ENCODE data around the gene CDK12. TPM values are rescaled to one million over a fixed set of nuclear protein-coding genes. Genes with fewer than 3 reads are reported as not detected.
"Not testable (repeated sequence)": the region's sequence is repeated elsewhere in the genome, so short reads cannot be mapped to it uniquely, and the experiment has no call there.

Gene CDK12
- total and polyA plus RNA-seq, 4 donors: 7.5 to 30.3 (median 15.0) TPM

DNA sequence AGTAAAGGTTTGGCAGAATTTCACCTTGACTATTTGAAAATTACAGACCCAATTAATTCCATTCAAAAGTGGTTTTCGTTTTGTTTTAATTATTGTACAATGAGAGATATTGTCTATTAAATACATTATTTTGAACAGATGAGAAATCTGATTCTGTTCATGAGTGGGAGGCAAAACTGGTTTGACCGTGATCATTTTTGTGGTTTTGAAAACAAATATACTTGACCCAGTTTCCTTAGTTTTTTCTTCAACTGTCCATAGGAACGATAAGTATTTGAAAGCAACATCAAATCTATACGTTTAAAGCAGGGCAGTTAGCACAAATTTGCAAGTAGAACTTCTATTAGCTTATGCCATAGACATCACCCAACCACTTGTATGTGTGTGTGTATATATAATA is 72.6 kb downstream of the CDK12 start:
- DNase-seq (ENCODE audit: low spot score): no peak
- TF ChIP-seq TAF1 (conservative IDR thresholded peaks at IDR 0.05): no peak
- no peak for TF ChIP-seq YY1 (IDR thresholded peaks at IDR 0.05)
- H3K9me3 ChIP-seq (ENCODE audit: control insufficient read depth in 4 of 4, low read length in 3 of 4): no peaks in the 10 kb centered on the region

DNA sequence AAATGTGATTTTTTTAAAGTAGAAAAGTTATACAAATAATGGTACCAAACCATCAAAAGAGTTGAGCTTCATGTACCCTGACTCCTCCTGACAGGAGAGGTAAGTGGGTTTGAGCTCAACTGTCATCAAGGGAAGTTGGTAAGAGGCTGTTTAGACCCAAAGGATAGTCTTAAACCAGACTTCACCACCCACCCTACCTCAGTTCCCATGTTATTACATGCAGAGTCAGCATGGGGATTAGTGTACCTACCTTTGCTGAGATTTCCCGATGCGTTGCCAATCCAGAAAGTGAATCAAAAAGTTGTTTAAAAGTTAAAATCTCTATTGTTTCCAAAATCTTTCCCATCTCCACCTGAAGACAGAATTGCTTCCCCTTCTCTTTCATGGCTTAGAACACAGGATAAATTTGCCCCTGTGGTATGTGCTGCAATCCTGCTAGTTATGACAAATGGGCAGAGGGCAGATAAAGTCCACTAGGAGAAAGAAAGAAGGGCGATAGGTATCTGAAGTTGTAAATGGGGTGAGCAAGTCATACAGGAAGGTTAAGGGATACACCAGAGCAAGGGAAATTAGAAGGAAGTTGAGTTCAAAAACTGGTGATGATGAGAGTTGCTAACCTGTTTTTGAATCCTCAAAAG is 73.6 kb downstream of the CDK12 start:
- H3K9ac ChIP-seq (ENCODE audit: low read depth in 1 of 2, low read length in 2 of 2): no peak overlapping the region
- H3K4me1 ChIP-seq (ENCODE audit: control insufficient read depth in 4 of 4, insufficient read depth in 4 of 4, low read length in 3 of 4): no peaks in the 10 kb centered on the region
- H3K4me3 ChIP-seq (ENCODE audit: low read depth in 1 of 3, low read length in 3 of 3): no peak overlapping the region
- 91% methylated on average over 3 of the region's 3 CpGs for WGBS
- no peak for TF ChIP-seq RAD21 (IDR thresholded peaks at IDR 0.05)
- TF ChIP-seq CTCF (IDR thresholded peaks at IDR 0.05; ENCODE audit: low read depth, low read length, missing input control): no peak
- TF ChIP-seq, protein P1, sequence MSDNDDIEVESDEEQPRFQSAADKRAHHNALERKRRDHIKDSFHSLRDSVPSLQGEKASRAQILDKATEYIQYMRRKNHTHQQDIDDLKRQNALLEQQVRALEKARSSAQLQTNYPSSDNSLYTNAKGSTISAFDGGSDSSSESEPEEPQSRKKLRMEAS (IDR thresholded peaks at IDR 0.05): no peak
- TF ChIP-seq HNF4A (conservative IDR thresholded peaks at IDR 0.05): no peak
- no peak for DNase-seq (ENCODE audit: low spot score)
- H3K27me3 ChIP-seq (ENCODE audit: control insufficient read depth in 4 of 4, insufficient read depth in 4 of 4, low read length in 3 of 4): no peaks in the 10 kb centered on the region
- H3K36me3 ChIP-seq (ENCODE audit: control insufficient read depth in 4 of 4, insufficient read depth in 3 of 4, low read depth in 1 of 4, low read length in 3 of 4): peaks cover 4 to 18% (median 9%) of the 10 kb centered on the region in 4 donors
- no peaks in the 10 kb centered on the region for H3K9me3 ChIP-seq (ENCODE audit: control insufficient read depth in 4 of 4, low read length in 3 of 4)
- H3K27ac ChIP-seq (ENCODE audit: low read depth in 1 of 2, low read length in 2 of 2): no peak overlapping the region

More for the DNA sequence above, 72.6 kb downstream of the CDK12 start:
- H3K27ac ChIP-seq (ENCODE audit: low read depth in 1 of 2, low read length in 2 of 2): no peak overlapping the region
- H3K9ac ChIP-seq (ENCODE audit: low read depth in 1 of 2, low read length in 2 of 2): no peak overlapping the region
- H3K4me3 ChIP-seq (ENCODE audit: low read depth in 1 of 3, low read length in 3 of 3): no peak overlapping the region
- no peaks in the 10 kb centered on the region for H3K4me1 ChIP-seq (ENCODE audit: control insufficient read depth in 4 of 4, insufficient read depth in 4 of 4, low read length in 3 of 4)
- H3K36me3 ChIP-seq (ENCODE audit: control insufficient read depth in 4 of 4, insufficient read depth in 3 of 4, low read depth in 1 of 4, low read length in 3 of 4): peaks cover 4 to 20% (median 12%) of the 10 kb centered on the region in 4 donors
- H3K27me3 ChIP-seq (ENCODE audit: control insufficient read depth in 4 of 4, insufficient read depth in 4 of 4, low read length in 3 of 4): no peaks in the 10 kb centered on the region
- 87% methylated on average over 4 of the region's 4 CpGs for WGBS

GRCh38 chr17:39536468-39536867 is 75.2 kb downstream of the CDK12 start:
- no peak for DNase-seq (ENCODE audit: low spot score)
- no peak overlapping the region for H3K27ac ChIP-seq (ENCODE audit: low read depth in 1 of 2, low read length in 2 of 2)

GRCh38 chr17:39537364-39537763 is 76.1 kb downstream of the CDK12 start:
- not testable (repeated sequence) for H3K27me3 ChIP-seq (ENCODE audit: control insufficient read depth in 4 of 4, insufficient read depth in 4 of 4, low read length in 3 of 4); DNase-seq (ENCODE audit: low spot score); H3K4me1 ChIP-seq (ENCODE audit: control insufficient read depth in 4 of 4, insufficient read depth in 4 of 4, low read length in 3 of 4); H3K9me3 ChIP-seq (ENCODE audit: control insufficient read depth in 4 of 4, low read length in 3 of 4); H3K36me3 ChIP-seq (ENCODE audit: control insufficient read depth in 4 of 4, insufficient read depth in 3 of 4, low read depth in 1 of 4, low read length in 3 of 4); H3K4me3 ChIP-seq (ENCODE audit: low read depth in 1 of 3, low read length in 3 of 3); H3K27ac ChIP-seq (ENCODE audit: low read depth in 1 of 2, low read length in 2 of 2); H3K9ac ChIP-seq (ENCODE audit: low read depth in 1 of 2, low read length in 2 of 2)
- 98% methylated on average over 2 of the region's 2 CpGs for WGBS

More at GRCh38 chr17:39536468-39536867, 75.2 kb downstream of the CDK12 start:
- Histone ChIP-seq H3K9me3 (ENCODE audit: control insufficient read depth in 4 of 4, low read length in 3 of 4) (no peaks in the 10 kb centered on the region), H3K27me3 (ENCODE audit: control insufficient read depth in 4 of 4, insufficient read depth in 4 of 4, low read length in 3 of 4) (no peaks in the 10 kb centered on the region), H3K4me3 (ENCODE audit: low read depth in 1 of 3, low read length in 3 of 3) (no peak overlapping the region), H3K36me3 (ENCODE audit: control insufficient read depth in 4 of 4, insufficient read depth in 3 of 4, low read depth in 1 of 4, low read length in 3 of 4) (peaks cover 0 to 7% (median 2%) of the 10 kb centered on the region in 4 donors), H3K9ac (ENCODE audit: low read depth in 1 of 2, low read length in 2 of 2) (no peak overlapping the region), H3K4me1 (ENCODE audit: control insufficient read depth in 4 of 4, insufficient read depth in 4 of 4, low read length in 3 of 4) (no peaks in the 10 kb centered on the region)
- TF ChIP-seq, protein P2, sequence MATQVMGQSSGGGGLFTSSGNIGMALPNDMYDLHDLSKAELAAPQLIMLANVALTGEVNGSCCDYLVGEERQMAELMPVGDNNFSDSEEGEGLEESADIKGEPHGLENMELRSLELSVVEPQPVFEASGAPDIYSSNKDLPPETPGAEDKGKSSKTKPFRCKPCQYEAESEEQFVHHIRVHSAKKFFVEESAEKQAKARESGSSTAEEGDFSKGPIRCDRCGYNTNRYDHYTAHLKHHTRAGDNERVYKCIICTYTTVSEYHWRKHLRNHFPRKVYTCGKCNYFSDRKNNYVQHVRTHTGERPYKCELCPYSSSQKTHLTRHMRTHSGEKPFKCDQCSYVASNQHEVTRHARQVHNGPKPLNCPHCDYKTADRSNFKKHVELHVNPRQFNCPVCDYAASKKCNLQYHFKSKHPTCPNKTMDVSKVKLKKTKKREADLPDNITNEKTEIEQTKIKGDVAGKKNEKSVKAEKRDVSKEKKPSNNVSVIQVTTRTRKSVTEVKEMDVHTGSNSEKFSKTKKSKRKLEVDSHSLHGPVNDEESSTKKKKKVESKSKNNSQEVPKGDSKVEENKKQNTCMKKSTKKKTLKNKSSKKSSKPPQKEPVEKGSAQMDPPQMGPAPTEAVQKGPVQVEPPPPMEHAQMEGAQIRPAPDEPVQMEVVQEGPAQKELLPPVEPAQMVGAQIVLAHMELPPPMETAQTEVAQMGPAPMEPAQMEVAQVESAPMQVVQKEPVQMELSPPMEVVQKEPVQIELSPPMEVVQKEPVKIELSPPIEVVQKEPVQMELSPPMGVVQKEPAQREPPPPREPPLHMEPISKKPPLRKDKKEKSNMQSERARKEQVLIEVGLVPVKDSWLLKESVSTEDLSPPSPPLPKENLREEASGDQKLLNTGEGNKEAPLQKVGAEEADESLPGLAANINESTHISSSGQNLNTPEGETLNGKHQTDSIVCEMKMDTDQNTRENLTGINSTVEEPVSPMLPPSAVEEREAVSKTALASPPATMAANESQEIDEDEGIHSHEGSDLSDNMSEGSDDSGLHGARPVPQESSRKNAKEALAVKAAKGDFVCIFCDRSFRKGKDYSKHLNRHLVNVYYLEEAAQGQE (IDR thresholded peaks at IDR 0.05): no peak
- TF ChIP-seq TAF1 (conservative IDR thresholded peaks at IDR 0.05) (no peak), FOXA1 (IDR thresholded peaks at IDR 0.05) (no peak), GABPA (IDR thresholded peaks at IDR 0.05 in 1 of 2, conservative IDR thresholded peaks at IDR 0.05 in 1 of 2) (no peak), ATF3 (IDR thresholded peaks at IDR 0.05) (no peak), HNF4G (IDR thresholded peaks at IDR 0.05) (peak; percentile 11)

All from liver (tissue), 9 donors.